Smooth muscle cell (in vitro differentiated cells): ENCODE results near the gene ZBTB7C. TPM values are rescaled to one million over a fixed set of nuclear protein-coding genes. Genes with fewer than 3 reads are reported as not detected.

Experiments used
- DNase-seq: peaks from one replicate; lab custom pipeline; 2025; ENCODE audit not compliant: unreplicated experiment; lab: John Stamatoyannopoulos, UW
- H2AFZ ChIP-seq: fragments of 200-600 bp; sonication (generic); 2 replicates; pipeline ENCODE4 v1.6.0; 2016; ENCODE audit warnings: antibody characterized with exemption, low read depth, mild to moderate bottlenecking
- H3F3A ChIP-seq: fragments of 200-600 bp; sonication (generic); 2 replicates; pipeline ENCODE4 v1.6.0; 2017; ENCODE audit warnings: antibody characterized with exemption, low read depth
- H3K27ac ChIP-seq: fragments of 200-600 bp; sonication (generic); 2 replicates; pipeline ENCODE4 v1.5.1; 2016; ENCODE audit warnings: low read depth, mild to moderate bottlenecking
- H3K27me3 ChIP-seq: fragments of 200-600 bp; sonication (generic); 2 replicates; pipeline ENCODE4 v1.6.1; 2016; ENCODE audit warnings: low read depth, mild to moderate bottlenecking
- H3K36me3 ChIP-seq: fragments of 200-600 bp; sonication (generic); 2 replicates; pipeline ENCODE4 v1.5.1; 2016; ENCODE audit warnings: low read depth
- H3K4me1 ChIP-seq: fragments of 200-600 bp; sonication (generic); 2 replicates; pipeline ENCODE4 v1.5.1; 2016; ENCODE audit warnings: low read depth
- H3K4me2 ChIP-seq: fragments of 200-600 bp; sonication (generic); 2 replicates; pipeline ENCODE4 v1.6.0; 2016; ENCODE audit warnings: mild to moderate bottlenecking
- H3K4me3 ChIP-seq: fragments of 200-600 bp; sonication (generic); 2 replicates; pipeline ENCODE4 v1.5.1; 2016; ENCODE audit warnings: mild to moderate bottlenecking
- H3K79me2 ChIP-seq: fragments of 200-600 bp; sonication (generic); 2 replicates; pipeline ENCODE4 v1.6.0; 2016; ENCODE audit warnings: low read depth, mild to moderate bottlenecking
- H3K9ac ChIP-seq: fragments of 200-600 bp; sonication (generic); 2 replicates; pipeline ENCODE4 v1.6.0; 2016; ENCODE audit warnings: low read depth
- H3K9me3 ChIP-seq: fragments of 200-600 bp; sonication (generic); replicated peaks from 2 replicates; pipeline ENCODE4 v1.5.1; 2016; ENCODE audit warnings: low read depth
- H4K20me1 ChIP-seq: fragments of 200-600 bp; sonication (generic); 2 replicates; pipeline ENCODE4 v1.6.0; 2016; ENCODE audit warnings: low read depth
- whole genome bisulfite sequencing: methylation state at CpG from one replicate; pipeline ENCODE4 v1.1.7; 2016; ENCODE audit warnings: low lambda C conversion rate; 5-methylcytosine and 5-hydroxymethylcytosine counted together
- polyA plus RNA-seq: library from polyadenylated mRNA; unstranded; fragments of >200 nt; fragmentation: Nextera tagmentation; extraction: Ambion mirVana; gene quantifications from 2 replicates; pipeline ENCODE4 v1.2.1, GENCODE V29; 2016
- total RNA-seq: library from RNA; depleted of rRNA; stranded (reverse); fragments of >200 nt; gene quantifications from 2 replicates; pipeline ENCODE4 v1.2.3, GENCODE V29; 2014
- TF ChIP-seq, protein P1 (sequence below): fragments of 200-600 bp; sonication (generic); IDR thresholded peaks from 2 replicates; pipeline ENCODE4 v1.5.1; 2017; ENCODE audit warnings: borderline replicate concordance, mild to moderate bottlenecking, antibody characterized with exemption; ENCODE audit not compliant: insufficient read depth, poor library complexity, severe bottlenecking

ZBTB7C gene
- total and polyA plus RNA-seq, 2 experiments from 2014 or later: 0.48 to 0.63 TPM

DNA sequence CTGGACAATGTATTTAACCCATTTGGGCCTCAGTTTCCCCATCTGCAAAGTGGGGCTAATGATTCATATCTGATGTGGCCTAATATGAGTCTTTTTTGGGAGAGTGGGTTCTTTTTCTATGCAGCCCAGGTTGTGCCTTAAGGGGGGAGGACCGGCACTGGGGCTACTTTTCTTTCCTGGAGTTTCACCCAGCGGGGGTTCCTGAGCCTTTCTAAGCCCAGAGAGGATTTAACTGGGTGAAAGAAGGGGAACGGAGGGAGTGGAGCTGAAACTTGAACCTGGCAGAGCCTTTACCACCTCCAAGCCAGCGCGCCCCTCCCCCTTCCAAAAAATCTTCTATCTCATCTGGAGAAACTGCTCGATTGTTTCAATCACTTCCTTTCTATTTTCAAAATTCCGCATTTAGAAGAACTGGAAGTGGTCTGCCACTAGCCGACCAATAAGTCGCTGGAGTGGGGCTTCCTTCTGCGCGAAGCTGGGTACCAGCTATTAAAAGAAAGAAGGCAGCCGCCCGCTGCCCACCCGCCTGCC lies 273.7 kb downstream of the ZBTB7C start:
- DNase-seq: no peak
- Histone ChIP-seq H3K4me3 (peak overlapping the region; percentile 54), H3K4me2 (peak overlapping the region; percentile 91), H3F3A (no peaks in the 10 kb centered on the region), H3K9me3 (no peaks in the 10 kb centered on the region), H3K4me1 (peaks cover 17% of the 10 kb centered on the region), H3K9ac (no peak overlapping the region), H3K27me3 (peaks cover 75% of the 10 kb centered on the region), H3K36me3 (no peaks in the 10 kb centered on the region), H3K79me2 (no peaks in the 10 kb centered on the region), H2AFZ (peak overlapping the region; percentile 34), H4K20me1 (no peaks in the 10 kb centered on the region), H3K27ac (no peak overlapping the region)
- TF ChIP-seq, protein P1, sequence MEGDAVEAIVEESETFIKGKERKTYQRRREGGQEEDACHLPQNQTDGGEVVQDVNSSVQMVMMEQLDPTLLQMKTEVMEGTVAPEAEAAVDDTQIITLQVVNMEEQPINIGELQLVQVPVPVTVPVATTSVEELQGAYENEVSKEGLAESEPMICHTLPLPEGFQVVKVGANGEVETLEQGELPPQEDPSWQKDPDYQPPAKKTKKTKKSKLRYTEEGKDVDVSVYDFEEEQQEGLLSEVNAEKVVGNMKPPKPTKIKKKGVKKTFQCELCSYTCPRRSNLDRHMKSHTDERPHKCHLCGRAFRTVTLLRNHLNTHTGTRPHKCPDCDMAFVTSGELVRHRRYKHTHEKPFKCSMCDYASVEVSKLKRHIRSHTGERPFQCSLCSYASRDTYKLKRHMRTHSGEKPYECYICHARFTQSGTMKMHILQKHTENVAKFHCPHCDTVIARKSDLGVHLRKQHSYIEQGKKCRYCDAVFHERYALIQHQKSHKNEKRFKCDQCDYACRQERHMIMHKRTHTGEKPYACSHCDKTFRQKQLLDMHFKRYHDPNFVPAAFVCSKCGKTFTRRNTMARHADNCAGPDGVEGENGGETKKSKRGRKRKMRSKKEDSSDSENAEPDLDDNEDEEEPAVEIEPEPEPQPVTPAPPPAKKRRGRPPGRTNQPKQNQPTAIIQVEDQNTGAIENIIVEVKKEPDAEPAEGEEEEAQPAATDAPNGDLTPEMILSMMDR: no peak
- WGBS: 16% methylated on average over 14 of the region's 14 CpGs

DNA sequence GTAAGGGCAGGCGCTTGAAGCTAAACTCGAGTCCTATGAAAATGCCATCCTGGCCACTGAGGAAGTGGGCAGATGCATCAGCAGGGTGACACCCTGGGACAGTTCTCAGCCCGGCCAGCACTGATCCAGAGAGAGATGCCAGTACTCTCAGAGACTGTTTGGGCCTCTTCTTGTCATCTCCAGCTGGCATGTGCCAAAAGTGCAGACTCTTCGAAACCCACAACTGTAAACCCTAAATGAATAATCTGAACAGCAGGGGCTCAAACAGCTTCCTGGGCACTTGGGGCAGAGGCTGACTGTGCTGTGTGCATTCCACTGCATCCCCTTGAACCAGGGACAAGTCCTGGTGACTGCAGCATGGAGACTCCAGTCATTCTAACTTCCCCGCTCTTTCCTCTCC lies 274.6 kb downstream of the ZBTB7C start:
- TF ChIP-seq, protein P1: no peak
- H3K27me3 ChIP-seq: peaks cover 76% of the 10 kb centered on the region

DNA sequence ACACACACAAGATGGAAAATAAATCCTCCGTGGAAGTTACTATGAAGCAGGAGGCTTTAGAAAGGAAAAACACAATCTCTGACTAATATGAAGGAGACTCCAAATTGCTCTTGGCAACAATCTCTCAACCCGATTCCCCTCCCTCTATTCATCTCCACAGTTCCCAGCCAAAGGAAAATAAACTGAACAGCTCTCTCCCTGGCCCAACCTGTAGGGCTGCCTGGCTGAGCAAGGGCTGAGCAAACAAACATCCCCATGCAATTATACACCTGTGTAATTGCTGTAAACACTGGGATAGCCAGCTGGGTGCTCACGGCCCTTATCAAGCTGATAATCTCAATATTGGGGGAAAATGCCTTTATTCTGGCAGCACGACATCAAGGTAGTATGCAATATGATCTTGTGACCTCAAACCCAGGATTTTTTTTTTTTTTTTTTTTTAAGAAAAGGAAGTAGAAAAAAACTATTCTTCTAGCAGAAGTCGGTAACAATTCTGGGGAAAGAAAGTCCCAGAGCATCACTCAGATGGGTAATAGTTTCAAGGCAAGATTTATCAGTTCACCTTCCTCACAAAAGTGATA lies 275.4 kb downstream of the ZBTB7C start:
- no peak for DNase-seq
- Histone ChIP-seq H4K20me1 (no peaks in the 10 kb centered on the region), H3K27me3 (peaks cover 79% of the 10 kb centered on the region), H3K9ac (no peak overlapping the region), H2AFZ (no peak overlapping the region), H3K4me1 (peaks cover 17% of the 10 kb centered on the region), H3K4me2 (no peak overlapping the region), H3K9me3 (no peaks in the 10 kb centered on the region), H3K4me3 (no peak overlapping the region), H3K36me3 (no peaks in the 10 kb centered on the region), H3K79me2 (no peaks in the 10 kb centered on the region), H3F3A (no peaks in the 10 kb centered on the region), H3K27ac (no peak overlapping the region)
- 63% methylated on average over 5 of the region's 5 CpGs for WGBS
- TF ChIP-seq, protein P1: no peak

More for the DNA sequence above, 274.6 kb downstream of the ZBTB7C start:
- no peak overlapping the region for H3K27ac ChIP-seq
- 94% methylated on average over 5 of the region's 5 CpGs for WGBS
- DNase-seq: no peak
- H3K9me3 ChIP-seq: no peaks in the 10 kb centered on the region
- no peak overlapping the region for H3K4me2 ChIP-seq
- H2AFZ ChIP-seq: no peak overlapping the region
- H3K79me2 ChIP-seq: no peaks in the 10 kb centered on the region
- no peaks in the 10 kb centered on the region for H4K20me1 ChIP-seq
- H3K36me3 ChIP-seq: no peaks in the 10 kb centered on the region
- no peak overlapping the region for H3K9ac ChIP-seq
- no peak overlapping the region for H3K4me3 ChIP-seq
- H3K4me1 ChIP-seq: peaks cover 17% of the 10 kb centered on the region
- H3F3A ChIP-seq: no peaks in the 10 kb centered on the region
